ENCODE data around the gene PLA2G4F.

PLA2G4F gene

DNA sequence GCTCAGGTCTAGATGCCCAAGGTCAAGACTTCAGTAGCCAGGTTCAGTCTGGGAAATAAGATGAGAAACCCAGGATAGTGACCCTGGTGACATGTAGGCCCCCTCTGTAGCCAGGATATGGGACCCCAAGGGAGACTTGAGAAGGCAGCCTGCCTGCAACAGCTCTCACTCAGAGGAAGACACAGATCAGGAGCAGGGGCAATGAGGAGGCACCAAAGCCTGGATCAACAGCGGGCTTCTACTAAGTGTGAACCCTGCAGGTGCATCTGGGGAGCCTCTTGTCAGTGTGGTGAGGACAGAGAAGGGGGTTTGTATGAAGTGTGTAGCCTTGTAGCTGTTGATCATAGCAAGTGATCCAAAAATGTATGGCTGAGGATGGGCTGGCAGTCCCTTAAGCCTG lies 25.4 kb downstream of the PLA2G4F start:
- H3K4me2 ChIP-seq: peak overlapping the region in 9 of 11 experiments; percentile 33 to 79 (median 68); a peak in 19 of 22 replicates
- H3K4me1 ChIP-seq: peaks cover 8 to 28% (median 24%) of the 10 kb centered on the region in 10 experiments; a peak in 19 of 20 replicates
- no peaks in the 10 kb centered on the region for H4K20me1 ChIP-seq
- H3K27me3 ChIP-seq: no peaks in the 10 kb centered on the region
- no peaks in the 10 kb centered on the region for H3K36me3 ChIP-seq
- no peak for TF ChIP-seq Cebpa-rat (IDR thresholded peaks at IDR 0.05)
- H3K27ac ChIP-seq: no peak overlapping the region
- H3K9ac ChIP-seq: no peak overlapping the region
- no peaks in the 10 kb centered on the region for H3K9me3 ChIP-seq (replicated peaks in 1 of 11)
- H3K4me3 ChIP-seq: no peak overlapping the region

DNA sequence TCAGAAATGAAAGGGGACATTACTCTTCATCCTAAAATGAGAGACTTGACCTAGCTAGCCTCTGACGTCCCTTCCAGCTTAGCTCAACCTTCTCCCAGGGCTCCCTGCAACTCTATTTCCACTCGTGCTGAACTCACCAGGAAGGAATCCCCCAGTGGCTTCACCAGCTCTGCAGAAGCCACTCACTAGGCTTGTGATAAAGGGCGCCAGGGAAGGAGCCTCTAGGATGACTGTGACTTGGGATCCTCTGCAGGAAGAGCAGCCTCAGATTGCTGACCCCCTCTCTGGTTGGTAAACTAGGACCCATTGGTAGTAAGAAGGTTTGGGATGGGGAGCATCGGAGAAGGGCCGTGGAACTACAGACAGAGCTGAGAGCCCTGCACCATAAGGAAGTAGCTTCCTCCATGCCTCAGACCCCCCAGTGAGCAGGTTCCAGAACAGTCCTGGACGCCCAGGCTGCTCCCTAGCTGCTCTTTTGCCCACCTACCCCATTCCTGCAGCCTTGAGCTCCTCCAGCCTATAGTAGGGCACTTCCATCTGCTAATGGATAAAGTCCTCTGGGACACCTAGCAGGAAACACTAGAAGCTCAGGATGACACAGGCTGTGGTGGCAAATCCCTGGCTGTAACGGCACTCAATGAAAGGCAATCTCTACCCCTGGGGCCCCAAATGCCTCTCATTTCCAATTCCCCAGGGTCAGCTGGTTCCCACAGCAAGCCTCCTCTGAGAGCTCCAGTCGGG lies 26.0 kb downstream of the PLA2G4F start:
- no peak overlapping the region for H3K4me3 ChIP-seq
- H3K9me3 ChIP-seq (replicated peaks in 1 of 11): no peaks in the 10 kb centered on the region
- H3K27me3 ChIP-seq: no peaks in the 10 kb centered on the region
- H3K27ac ChIP-seq: no peak overlapping the region
- no peak for TF ChIP-seq Cebpa-rat (IDR thresholded peaks at IDR 0.05)
- H3K4me1 ChIP-seq: peaks cover 8 to 28% (median 24%) of the 10 kb centered on the region in 10 experiments; a peak in 19 of 20 replicates
- no peak overlapping the region for H3K9ac ChIP-seq
- no peaks in the 10 kb centered on the region for H4K20me1 ChIP-seq
- no peaks in the 10 kb centered on the region for H3K36me3 ChIP-seq
- H3K4me2 ChIP-seq: peak overlapping the region; percentile 0 to 79 (median 59); a peak in 20 of 22 replicates

DNA sequence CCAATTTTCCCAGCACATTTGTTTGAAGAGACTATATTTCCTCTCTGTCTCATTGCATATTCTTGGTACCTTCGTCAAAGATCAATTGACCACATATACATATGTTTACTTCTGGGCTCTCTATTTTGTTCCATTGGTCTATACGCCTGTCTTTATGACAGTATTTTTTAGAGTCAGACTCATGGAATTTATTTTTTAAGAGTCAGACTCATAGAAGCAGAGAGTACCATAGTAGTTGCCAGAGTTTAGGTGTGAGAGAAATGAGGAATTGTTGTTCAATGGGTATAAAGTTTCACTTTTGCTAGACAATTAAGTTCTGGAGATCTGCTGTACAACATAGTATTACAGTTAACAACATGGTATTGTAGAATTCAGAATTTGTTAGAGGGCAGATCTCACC lies 27.1 kb downstream of the PLA2G4F start:
- H3K36me3 ChIP-seq: no peaks in the 10 kb centered on the region
- H4K20me1 ChIP-seq: no peaks in the 10 kb centered on the region
- H3K4me2 ChIP-seq: peak overlapping the region in 9 of 11 experiments; percentile 0 to 72 (median 59); a peak in 11 of 22 replicates
- no peaks in the 10 kb centered on the region for H3K9me3 ChIP-seq (replicated peaks in 1 of 11)
- H3K9ac ChIP-seq: no peak overlapping the region
- H3K4me1 ChIP-seq: peaks cover 8 to 28% (median 24%) of the 10 kb centered on the region in 10 experiments; a peak in 19 of 20 replicates
- H3K27ac ChIP-seq: no peak overlapping the region
- no peak overlapping the region for H3K4me3 ChIP-seq
- no peak for TF ChIP-seq Cebpa-rat (IDR thresholded peaks at IDR 0.05)
- no peaks in the 10 kb centered on the region for H3K27me3 ChIP-seq

DNA sequence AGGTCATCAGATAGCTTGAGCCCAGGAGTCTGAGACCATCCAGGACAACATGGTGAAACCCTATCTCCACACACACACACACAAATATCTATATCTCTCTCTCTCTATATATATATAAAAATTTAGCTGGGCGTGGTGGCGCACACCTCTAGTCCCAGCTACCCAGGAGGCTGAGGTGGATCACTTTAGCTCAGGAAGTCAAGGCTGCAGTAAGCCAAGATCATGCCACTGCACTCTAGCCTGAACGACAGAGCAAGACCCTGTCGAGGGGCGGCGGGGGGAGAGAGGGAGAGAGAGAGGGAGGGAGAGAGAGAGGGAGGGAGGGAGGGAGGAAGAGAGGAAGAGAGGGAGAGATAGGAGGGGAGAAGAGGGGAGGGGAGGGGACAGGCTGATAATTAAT lies 28.0 kb downstream of the PLA2G4F start:
- Histone ChIP-seq H3K4me1 (peaks cover 10 to 28% (median 25%) of the 10 kb centered on the region in 10 experiments; a peak in 19 of 20 replicates), H3K9ac (no peak overlapping the region), H3K27me3 (no peaks in the 10 kb centered on the region), H4K20me1 (no peaks in the 10 kb centered on the region), H3K36me3 (no peaks in the 10 kb centered on the region), H3K4me3 (no peak overlapping the region), H3K4me2 (no peak overlapping the region), H3K27ac (no peak overlapping the region), H3K9me3 (replicated peaks in 1 of 11) (no peaks in the 10 kb centered on the region)
- no peak for TF ChIP-seq Cebpa-rat (IDR thresholded peaks at IDR 0.05)

DNA sequence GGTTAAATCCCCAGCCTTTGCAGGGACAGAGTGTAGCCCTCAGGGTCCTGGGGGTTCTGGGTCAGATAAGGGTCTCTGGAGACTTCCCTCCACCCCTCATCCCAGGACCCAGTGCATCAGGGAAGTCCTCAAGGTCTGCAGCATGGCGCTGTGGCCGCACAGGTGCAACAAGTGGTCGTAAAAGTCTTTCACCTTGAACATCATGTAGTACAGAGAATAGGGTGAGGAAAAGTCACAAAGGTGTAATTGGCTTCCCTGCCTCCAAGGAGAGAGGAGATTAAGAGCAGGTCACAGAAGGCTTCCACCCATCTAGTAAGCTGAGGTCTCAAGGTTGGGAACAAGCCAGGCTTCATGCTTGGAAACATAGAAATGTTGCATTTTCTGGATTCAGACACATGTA lies 32.9 kb downstream of the PLA2G4F start:
- Histone ChIP-seq H3K27ac (no peak overlapping the region), H3K9ac (no peak overlapping the region), H3K36me3 (no peaks in the 10 kb centered on the region), H3K4me2 (peak overlapping the region in 3 of 11 experiments; percentile 39 to 68 (median 44); a peak in 6 of 22 replicates), H3K27me3 (no peaks in the 10 kb centered on the region), H3K4me3 (no peak overlapping the region), H3K9me3 (replicated peaks in 1 of 11) (no peaks in the 10 kb centered on the region), H3K4me1 (peaks cover 0 to 28% (median 18%) of the 10 kb centered on the region in 10 experiments; a peak in 16 of 20 replicates), H4K20me1 (no peaks in the 10 kb centered on the region)
- TF ChIP-seq Cebpa-rat (IDR thresholded peaks at IDR 0.05): no peak

DNA sequence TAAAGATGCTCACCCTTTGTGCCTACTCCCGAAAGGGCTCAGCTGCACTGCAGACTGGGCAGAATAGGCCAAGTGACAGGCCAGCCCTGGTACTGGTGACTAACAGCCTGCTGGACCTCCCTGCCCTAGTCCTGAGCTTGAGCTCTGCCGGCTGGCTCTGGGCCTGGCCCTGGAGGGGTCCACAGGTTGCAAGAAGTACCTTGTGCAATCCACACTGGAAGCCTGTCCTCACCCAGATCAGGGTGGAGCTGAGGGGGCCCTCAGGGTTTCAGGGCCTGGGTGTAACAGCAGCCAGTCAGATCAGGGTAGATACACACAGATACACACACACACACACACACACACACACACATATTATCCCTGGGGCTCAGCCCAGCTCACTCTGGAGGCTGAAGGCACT lies 34.8 kb downstream of the PLA2G4F start:
- no peak for TF ChIP-seq Cebpa-rat (IDR thresholded peaks at IDR 0.05)
- no peak overlapping the region for H3K9ac ChIP-seq
- no peaks in the 10 kb centered on the region for H3K36me3 ChIP-seq
- H3K4me1 ChIP-seq: peaks cover 0 to 20% (median 13%) of the 10 kb centered on the region in 10 experiments; a peak in 16 of 20 replicates
- no peaks in the 10 kb centered on the region for H3K27me3 ChIP-seq
- peaks cover 0 to 2% (median 0%) of the 10 kb centered on the region in 11 experiments; a peak in 1 of 22 replicates for H3K9me3 ChIP-seq (replicated peaks in 1 of 11)
- no peaks in the 10 kb centered on the region for H4K20me1 ChIP-seq
- no peak overlapping the region for H3K27ac ChIP-seq
- H3K4me3 ChIP-seq: no peak overlapping the region
- H3K4me2 ChIP-seq: no peak overlapping the region

DNA sequence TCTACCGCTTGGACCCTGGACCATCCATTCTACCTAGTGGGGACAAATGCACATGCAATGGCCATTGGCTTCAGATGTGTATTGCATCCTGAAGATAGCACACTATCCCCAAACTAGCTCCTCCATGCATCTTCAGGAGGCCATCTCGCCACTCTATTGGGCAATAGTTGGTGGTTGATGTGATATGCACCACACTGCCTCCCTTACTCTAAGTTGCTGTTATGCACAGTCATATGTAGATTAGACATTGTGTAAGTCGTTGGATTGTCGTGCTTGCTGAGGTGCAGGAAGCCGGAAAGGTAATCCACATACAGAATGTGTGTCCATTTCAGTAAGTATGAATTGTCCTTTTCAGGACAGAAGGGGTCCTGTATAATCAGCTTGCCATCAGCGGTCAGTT lies 35.4 kb downstream of the PLA2G4F start:
- no peaks in the 10 kb centered on the region for H3K36me3 ChIP-seq
- no peak overlapping the region for H3K27ac ChIP-seq
- no peak overlapping the region for H3K4me2 ChIP-seq
- no peaks in the 10 kb centered on the region for H3K27me3 ChIP-seq
- TF ChIP-seq Cebpa-rat (IDR thresholded peaks at IDR 0.05): peak in 4 of 11 experiments; percentile 20 to 40 (median 30); a peak in 3 of 22 replicates
- no peak overlapping the region for H3K9ac ChIP-seq
- H3K4me1 ChIP-seq: peaks cover 0 to 20% (median 13%) of the 10 kb centered on the region in 10 experiments; a peak in 16 of 20 replicates
- H3K4me3 ChIP-seq: no peak overlapping the region
- H3K9me3 ChIP-seq (replicated peaks in 1 of 11): peaks cover 0 to 8% (median 0%) of the 10 kb centered on the region in 11 experiments; a peak in 5 of 22 replicates
- H4K20me1 ChIP-seq: no peaks in the 10 kb centered on the region

DNA sequence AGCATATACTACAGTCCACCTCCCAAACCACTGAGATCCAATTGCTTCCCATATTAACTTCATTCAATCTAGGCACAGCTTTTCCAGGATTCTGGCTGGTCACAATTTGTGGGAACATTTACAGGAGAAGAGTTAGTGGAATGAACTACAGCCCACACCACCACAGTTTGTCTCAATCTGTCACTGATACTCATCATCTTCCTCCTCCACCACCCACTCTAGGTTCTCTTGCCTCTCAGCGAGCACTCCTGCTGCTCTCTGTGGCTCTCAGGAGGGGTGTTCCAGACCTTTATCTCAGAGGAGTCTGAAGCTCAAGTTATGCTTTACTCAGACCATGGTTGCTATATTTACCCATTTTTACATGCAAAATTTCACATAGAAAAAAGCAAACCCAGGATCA lies 36.2 kb downstream of the PLA2G4F start:
- Histone ChIP-seq H3K9me3 (replicated peaks in 1 of 11) (peaks cover 0 to 9% (median 0%) of the 10 kb centered on the region in 11 experiments; a peak in 5 of 22 replicates), H3K36me3 (no peaks in the 10 kb centered on the region), H4K20me1 (no peaks in the 10 kb centered on the region), H3K4me3 (no peak overlapping the region), H3K27ac (no peak overlapping the region), H3K27me3 (no peaks in the 10 kb centered on the region), H3K4me2 (no peak overlapping the region), H3K4me1 (peaks cover 0 to 20% (median 13%) of the 10 kb centered on the region in 10 experiments; a peak in 16 of 20 replicates), H3K9ac (no peak overlapping the region)
- no peak for TF ChIP-seq Cebpa-rat (IDR thresholded peaks at IDR 0.05)

DNA sequence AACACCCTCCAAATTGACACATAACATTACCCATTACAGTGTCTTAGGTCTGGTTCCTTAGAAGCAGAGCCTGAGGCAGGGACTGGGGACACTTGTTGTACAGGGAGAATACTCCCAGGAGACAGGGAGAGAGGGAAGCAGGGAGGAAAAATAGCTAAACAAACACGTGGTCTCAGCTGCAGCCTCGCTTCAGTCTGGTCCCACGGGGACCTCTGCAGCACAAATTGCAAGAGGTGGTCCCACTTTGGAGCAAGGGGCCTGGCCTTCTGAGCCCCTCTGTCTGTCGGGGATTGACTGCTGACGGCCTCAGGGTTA lies 37.0 kb downstream of the PLA2G4F start:
- Histone ChIP-seq H3K36me3 (no peaks in the 10 kb centered on the region), H4K20me1 (no peaks in the 10 kb centered on the region), H3K9me3 (replicated peaks in 1 of 11) (peaks cover 0 to 9% (median 0%) of the 10 kb centered on the region in 11 experiments; a peak in 5 of 22 replicates), H3K4me1 (peaks cover 0 to 20% (median 13%) of the 10 kb centered on the region in 10 experiments; a peak in 16 of 20 replicates), H3K9ac (no peak overlapping the region), H3K4me3 (no peak overlapping the region), H3K27me3 (no peaks in the 10 kb centered on the region), H3K27ac (no peak overlapping the region), H3K4me2 (peak overlapping the region in 2 of 11 experiments; percentile 2 to 13; a peak in 2 of 22 replicates)
- TF ChIP-seq Cebpa-rat (IDR thresholded peaks at IDR 0.05): no peak

Data from BLaER1 treated with 17β-estradiol and CSF1 and Interleukin-3, amounts not matched to agents 10 nM and 100 nM (cell line).